ENCODE results near the gene ZNF138. TPM values are rescaled to one million over a fixed set of nuclear protein-coding genes. Genes with fewer than 3 reads are reported as not detected.
"Not testable (repeated sequence)": the region's sequence is repeated elsewhere in the genome, so short reads cannot be mapped to it uniquely, and the experiment has no call there.

ZNF138 gene
- total RNA-seq, 1 experiment from 2014 or later = 19.1 TPM

DNA sequence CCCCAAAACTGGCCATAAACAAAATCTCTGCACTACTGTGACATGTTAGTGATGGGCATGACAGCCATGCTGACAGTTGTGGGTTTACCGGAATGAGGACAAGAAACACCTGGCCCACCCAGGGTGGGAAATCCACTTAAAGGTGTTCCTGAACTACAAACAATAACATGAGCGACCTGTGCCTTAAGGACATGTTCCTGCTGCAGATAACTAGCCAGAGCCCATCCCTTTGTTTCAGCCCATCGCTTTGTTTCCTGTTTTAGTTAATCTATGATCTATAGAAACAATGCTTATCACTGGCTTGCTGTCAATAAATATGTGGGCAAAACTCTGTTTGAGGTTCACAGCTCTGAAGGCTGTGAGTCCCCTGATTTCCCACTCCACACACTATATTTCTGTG, 69.3 kb downstream of the ZNF138 start:
- not testable (repeated sequence) for H3K36me3 ChIP-seq; H3K27ac ChIP-seq; DNase-seq; H3K9me3 ChIP-seq (replicated peaks); H3K4me3 ChIP-seq; H3K4me1 ChIP-seq; H3K27me3 ChIP-seq

DNA sequence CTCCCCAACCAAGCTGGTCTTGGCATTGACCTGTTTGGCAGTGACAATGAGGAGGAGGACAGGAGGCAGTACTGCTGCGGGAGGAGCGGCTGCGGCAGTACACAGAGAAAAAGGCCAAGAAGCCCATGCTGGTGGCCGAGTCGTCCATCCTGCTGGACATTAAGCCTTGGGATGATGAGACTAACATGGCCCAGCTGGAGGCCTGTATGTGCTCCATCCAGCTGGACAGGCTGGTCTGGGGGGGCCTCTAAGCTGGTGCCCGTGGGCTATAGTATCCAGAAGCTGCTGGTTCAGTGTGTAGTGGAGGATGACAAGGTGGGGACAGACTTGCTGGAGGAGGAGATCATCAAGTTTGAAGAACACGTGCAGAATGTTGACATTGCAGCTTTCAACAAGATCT, 69.7 kb downstream of the ZNF138 start:
- DNase-seq = no peak
- Histone ChIP-seq H3K4me1 (no peaks in the 10 kb centered on the region), H3K27me3 (no peaks in the 10 kb centered on the region), H3K4me3 (no peak overlapping the region), H3K36me3 (no peaks in the 10 kb centered on the region), H3K27ac (no peak overlapping the region), H3K9me3 (replicated peaks) (0 out of 2 replicates have a peak, but pooled peaks cover 3% of the 10 kb centered on the region)

GRCh38 chr7:64867863-64868440, 73.7 kb downstream of the ZNF138 start:
- H3K4me3 ChIP-seq = no peak overlapping the region
- H3K9me3 ChIP-seq (replicated peaks) = no peaks in the 10 kb centered on the region
- H3K27me3 ChIP-seq = no peaks in the 10 kb centered on the region
- H3K4me1 ChIP-seq = no peaks in the 10 kb centered on the region
- no peak for DNase-seq
- no peaks in the 10 kb centered on the region for H3K36me3 ChIP-seq
- no peak overlapping the region for H3K27ac ChIP-seq

GRCh38 chr7:64868499-64868898, 74.3 kb downstream of the ZNF138 start:
- H3K27me3 ChIP-seq = no peaks in the 10 kb centered on the region
- no peaks in the 10 kb centered on the region for H3K4me1 ChIP-seq
- no peak overlapping the region for H3K27ac ChIP-seq

DNA sequence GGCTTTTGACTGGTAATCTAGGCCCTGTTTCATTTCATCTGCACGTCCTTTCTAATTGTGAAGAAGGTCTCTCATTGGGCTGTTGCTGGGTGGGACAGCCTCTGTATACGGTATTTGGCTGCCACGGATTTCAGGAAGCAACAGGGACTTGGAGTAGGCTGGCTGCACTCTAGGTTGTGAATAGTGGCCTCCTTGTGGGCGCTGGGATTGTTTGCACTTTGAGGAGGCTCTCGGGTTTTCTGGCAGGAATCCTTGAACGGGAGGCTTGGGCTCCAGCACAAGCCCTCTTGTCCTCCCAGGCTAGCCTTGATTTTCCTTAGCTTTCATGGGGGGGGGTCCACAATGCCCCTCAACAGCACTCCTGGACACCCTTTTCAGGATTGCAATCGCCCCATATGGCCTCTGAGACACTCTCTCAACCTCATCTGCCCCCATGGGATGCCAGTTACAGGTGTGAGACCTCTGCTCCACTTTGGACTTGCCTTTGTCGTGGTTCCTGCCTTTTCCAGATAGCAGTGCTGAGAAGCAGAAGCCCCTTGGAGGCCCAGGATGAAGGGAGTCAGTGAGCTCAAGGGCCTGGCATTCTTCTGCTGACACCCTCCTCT, 75.0 kb downstream of the ZNF138 start:
- Histone ChIP-seq H3K36me3 (no peaks in the 10 kb centered on the region), H3K27ac (no peak overlapping the region), H3K4me3 (no peak overlapping the region), H3K4me1 (no peaks in the 10 kb centered on the region), H3K9me3 (replicated peaks) (no peaks in the 10 kb centered on the region), H3K27me3 (no peaks in the 10 kb centered on the region)
- no peak for DNase-seq

More at GRCh38 chr7:64868499-64868898, 74.3 kb downstream of the ZNF138 start:
- H3K36me3 ChIP-seq = no peaks in the 10 kb centered on the region
- no peak overlapping the region for H3K4me3 ChIP-seq
- DNase-seq = no peak
- H3K9me3 ChIP-seq (replicated peaks) = no peaks in the 10 kb centered on the region

DNA sequence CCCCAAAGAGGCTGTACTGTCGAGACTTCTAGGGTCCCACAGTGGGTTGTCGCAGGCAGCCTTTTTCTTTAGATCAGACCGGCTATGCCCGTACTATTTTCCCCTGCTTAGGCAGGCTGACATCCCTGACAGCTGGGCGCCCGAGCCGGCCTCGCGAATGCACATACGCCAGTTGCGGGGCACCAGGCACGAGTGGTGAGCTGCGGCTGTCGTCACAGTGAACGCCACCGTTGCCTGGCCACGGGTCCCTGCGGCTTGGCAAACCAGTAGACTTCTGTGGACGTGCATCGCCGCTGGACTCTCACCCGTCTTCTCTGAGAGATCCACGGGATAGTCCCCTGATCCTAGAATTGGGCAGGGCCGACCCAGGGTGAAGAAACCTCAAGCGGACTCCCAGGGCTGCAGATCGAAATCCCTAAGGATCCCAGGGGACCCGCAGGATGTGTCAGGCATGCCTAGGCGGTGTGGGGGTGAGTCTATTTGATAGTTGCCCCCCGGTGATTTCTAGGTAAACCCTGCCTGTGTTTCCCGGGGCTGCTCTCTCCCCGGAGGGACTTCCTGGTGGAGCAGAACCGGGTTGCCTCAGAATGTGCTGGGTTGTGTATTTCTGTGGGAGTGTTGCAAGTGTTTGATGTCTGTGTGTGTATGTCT, 75.8 kb downstream of the ZNF138 start:
- Histone ChIP-seq H3K4me1 (no peaks in the 10 kb centered on the region), H3K4me3 (no peak overlapping the region), H3K36me3 (no peaks in the 10 kb centered on the region), H3K27me3 (no peaks in the 10 kb centered on the region), H3K27ac (no peak overlapping the region), H3K9me3 (replicated peaks) (no peaks in the 10 kb centered on the region)
- no peak for DNase-seq

DNA sequence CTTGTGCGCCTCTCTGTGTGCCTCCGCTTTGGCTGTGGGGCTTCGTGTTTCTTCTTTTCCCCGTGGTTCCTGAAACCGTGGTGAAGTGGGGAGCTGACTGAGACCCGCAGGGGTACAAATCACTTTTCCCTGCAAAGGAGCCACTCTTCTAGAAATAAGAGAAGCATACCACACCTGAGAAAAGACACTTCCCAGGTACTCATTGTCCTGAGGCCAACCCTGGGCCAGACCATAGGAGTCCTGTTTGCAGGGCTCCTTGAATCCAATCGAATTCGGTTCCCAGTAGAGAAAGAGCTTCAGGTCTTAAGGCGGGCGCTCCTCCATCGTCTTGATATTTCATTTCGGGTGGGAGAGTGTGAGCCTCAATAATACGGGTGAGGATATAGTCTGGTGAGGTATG, 76.4 kb downstream of the ZNF138 start:
- no peaks in the 10 kb centered on the region for H3K4me1 ChIP-seq
- DNase-seq = no peak
- no peaks in the 10 kb centered on the region for H3K27me3 ChIP-seq
- no peaks in the 10 kb centered on the region for H3K36me3 ChIP-seq
- H3K9me3 ChIP-seq (replicated peaks) = no peaks in the 10 kb centered on the region
- no peak overlapping the region for H3K4me3 ChIP-seq
- no peak overlapping the region for H3K27ac ChIP-seq

DNA sequence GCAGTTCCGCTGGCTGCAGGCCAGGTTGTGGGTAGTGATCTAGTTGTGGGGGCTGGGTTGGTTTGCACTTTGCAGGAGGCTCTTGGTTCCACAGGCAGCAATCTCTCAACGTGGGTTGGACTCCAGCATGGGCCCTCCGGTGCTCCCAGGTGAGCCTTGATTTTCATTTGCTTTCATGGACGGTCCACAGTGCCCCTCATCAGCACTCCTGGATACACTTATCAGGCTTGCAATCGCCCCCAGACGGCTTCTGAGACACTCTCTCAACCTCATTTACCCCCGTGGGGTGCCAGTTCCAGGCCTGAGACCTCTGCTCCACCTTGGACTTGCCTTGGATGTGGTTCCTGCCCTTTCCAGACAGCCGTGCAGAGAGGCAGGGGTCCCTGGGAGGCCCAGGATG, 77.5 kb downstream of the ZNF138 start:
- Histone ChIP-seq H3K27ac (no peak overlapping the region), H3K4me3 (no peak overlapping the region), H3K27me3 (no peaks in the 10 kb centered on the region), H3K4me1 (no peaks in the 10 kb centered on the region), H3K9me3 (replicated peaks) (no peaks in the 10 kb centered on the region), H3K36me3 (no peaks in the 10 kb centered on the region)
- DNase-seq = no peak

GRCh38 chr7:64872351-64873154, 78.3 kb downstream of the ZNF138 start:
- H3K9me3 ChIP-seq (replicated peaks) = no peaks in the 10 kb centered on the region
- peak in 1 of 2 experiments; percentile 0 for DNase-seq
- no peaks in the 10 kb centered on the region for H3K36me3 ChIP-seq
- H3K4me3 ChIP-seq = no peak overlapping the region
- H3K27me3 ChIP-seq = no peaks in the 10 kb centered on the region
- H3K4me1 ChIP-seq = no peaks in the 10 kb centered on the region
- no peak overlapping the region for H3K27ac ChIP-seq

- peak in 1 of 2 experiments; percentile 0 for DNase-seq
- Histone ChIP-seq H3K4me3 (no peak overlapping the region), H3K4me1 (no peaks in the 10 kb centered on the region), H3K27ac (no peak overlapping the region), H3K27me3 (no peaks in the 10 kb centered on the region), H3K9me3 (replicated peaks) (no peaks in the 10 kb centered on the region), H3K36me3 (no peaks in the 10 kb centered on the region)
These were observed 78.9 kb downstream of the ZNF138 start for GRCh38 chr7:64873155-64873500.

GRCh38 chr7:64873517-64873916, 79.3 kb downstream of the ZNF138 start:
- Histone ChIP-seq H3K9me3 (replicated peaks) (no peaks in the 10 kb centered on the region), H3K27ac (no peak overlapping the region), H3K27me3 (no peaks in the 10 kb centered on the region), H3K4me1 (no peaks in the 10 kb centered on the region), H3K4me3 (no peak overlapping the region), H3K36me3 (no peaks in the 10 kb centered on the region)
- DNase-seq = no peak

- Histone ChIP-seq H3K27ac (no peak overlapping the region), H3K4me1 (no peaks in the 10 kb centered on the region), H3K36me3 (no peaks in the 10 kb centered on the region), H3K9me3 (replicated peaks) (no peaks in the 10 kb centered on the region), H3K27me3 (no peaks in the 10 kb centered on the region), H3K4me3 (no peak overlapping the region)
- peak; percentile 33 to 48 for DNase-seq
These were observed 79.9 kb downstream of the ZNF138 start for GRCh38 chr7:64874114-64874513.

GRCh38 chr7:64874562-64875250, 80.5 kb downstream of the ZNF138 start:
- no peak for DNase-seq
- H3K9me3 ChIP-seq (replicated peaks) = no peaks in the 10 kb centered on the region
- no peaks in the 10 kb centered on the region for H3K4me1 ChIP-seq
- no peaks in the 10 kb centered on the region for H3K27me3 ChIP-seq
- no peaks in the 10 kb centered on the region for H3K36me3 ChIP-seq
- H3K4me3 ChIP-seq = no peak overlapping the region
- no peak overlapping the region for H3K27ac ChIP-seq

- no peak overlapping the region for H3K27ac ChIP-seq
- H3K27me3 ChIP-seq = no peaks in the 10 kb centered on the region
- no peak for DNase-seq
- no peaks in the 10 kb centered on the region for H3K36me3 ChIP-seq
- H3K9me3 ChIP-seq (replicated peaks) = no peaks in the 10 kb centered on the region
- no peak overlapping the region for H3K4me3 ChIP-seq
- no peaks in the 10 kb centered on the region for H3K4me1 ChIP-seq
These were observed 81.0 kb downstream of the ZNF138 start for GRCh38 chr7:64875258-64875657.

Data from SJCRH30 (cell line).